GM12801 (cell line): ENCODE data around the gene KLB.

ENCODE experiments used
- CTCF ChIP-seq: IDR thresholded peaks from one replicate; pipeline ENCODE4 v1.5.1; 2011; ENCODE audit warnings: control low read depth; ENCODE audit not compliant: insufficient read length; ENCODE audit errors: extremely low read depth

KLB gene

GRCh38 chr4:39406763-39407583, at the start of gene KLB:
KLB (plus strand) TSS chr4:39406930; CDS start chr4:39406950, 20 bp downstream.
- TF ChIP-seq CTCF, result no peak

- no peak for TF ChIP-seq CTCF
Measured at GRCh38 chr4:39357002-39357401, 49.7 kb upstream of the KLB start.

GRCh38 chr4:39362827-39363226, 43.9 kb upstream of the KLB start:
- TF ChIP-seq CTCF, result no peak

- no peak for TF ChIP-seq CTCF
Measured at GRCh38 chr4:39363773-39364393, 42.8 kb upstream of the KLB start.

GRCh38 chr4:39365360-39365759, 41.4 kb upstream of the KLB start:
- no peak for TF ChIP-seq CTCF

- no peak for TF ChIP-seq CTCF
Measured at GRCh38 chr4:39365830-39366771, 40.6 kb upstream of the KLB start, which contains the start of gene RFC1. RFC1 (minus strand) TSS chr4:39366362; CDS start chr4:39366241, 121 bp downstream.

GRCh38 chr4:39367166-39367565, 39.6 kb upstream of the KLB start:
- no peak for TF ChIP-seq CTCF
